HepG2 (cell line): ENCODE data around the gene RXRG. TPM values are rescaled to one million over a fixed set of nuclear protein-coding genes. Genes with fewer than 3 reads are reported as not detected.

Source experiments
- ATAC-seq: fragments of 200-7000 bp; cut with Tn5 transposase; 3 replicates; pipeline ENCODE4 v1.9.1; 2020; ENCODE audit warnings: mild to moderate bottlenecking, moderate library complexity
- Bru-seq: library from RNA; stranded (reverse); fragments of 400-500 nt; gene quantifications from one replicate; lab custom pipeline; 2021; lab: Mats Ljungman, UMichigan
- BruChase-seq, 2 experiments: library from RNA; stranded (reverse); fragments of 400-500 nt; gene quantifications; one replicate each; lab custom pipeline; 2021; lab: Mats Ljungman, UMichigan
- BruUV-seq: library from RNA; stranded (reverse); fragments of 400-500 nt; replicated peaks from 2 replicates; lab custom pipeline; 2021; lab: Mats Ljungman, UMichigan
- CTCF ChIA-PET: fragments of 300-600 bp; formaldehyde crosslinking; extraction: SDS; loops from one replicate; lab custom pipeline; 2021; ENCODE audit warnings: low total read pairs, inconsistent platforms, low intra/inter-chr PET ratio; lab: Yijun Ruan, JAX
- POLR2A ChIA-PET: fragments of 350-600 bp; sonication (Branson Sonifier 250); formaldehyde crosslinking; loops from one replicate; lab custom pipeline; 2020; ENCODE audit warnings: antibody characterized with exemption, inconsistent platforms; lab: Yijun Ruan, JAX
- DNase-seq: peaks from one replicate; pipeline ENCODE4 v3.0.0-alpha.2; 2015; ENCODE audit warnings: low spot score
- FAIRE-seq: peaks from 3 replicates; lab custom pipeline; 2011; peaks lifted over from hg19 to GRCh38; lab: Jason Lieb, UNC
- H2AFZ ChIP-seq: one replicate; pipeline ENCODE4 v1.6.1; 2011; ENCODE audit warnings: low read length, inconsistent platforms
- H3K27ac ChIP-seq: fragments of 300-600 bp; 3 replicates; pipeline ENCODE4 v1.8.0; 2011; ENCODE audit warnings: mixed run types, mild to moderate bottlenecking, mixed read lengths, low read length, inconsistent platforms; ENCODE audit not compliant: insufficient read depth; ENCODE audit errors: extremely low read length
- H3K27me3 ChIP-seq, 2 experiments: fragments of 200-600 bp in 1 of 2; 2 replicates in 1 of 2; 3 replicates in 1 of 2; pipeline versions ENCODE4 v1.6.0 to v1.8.0; 2011; ENCODE audit warnings: low read length in 2 of 2, mild to moderate bottlenecking in 2 of 2, moderate library complexity in 2 of 2, inconsistent platforms in 1 of 2; ENCODE audit not compliant: insufficient read depth in 2 of 2, control insufficient read depth in 1 of 2
- H3K36me3 ChIP-seq, 2 experiments: fragments of 200-600 bp in 1 of 2; replicated peaks in 1 of 2; 2 replicates in 1 of 2; 3 replicates in 1 of 2; pipeline versions ENCODE4 v1.5.1 to v1.8.0; 2011; ENCODE audit warnings: low read length in 2 of 2, inconsistent platforms in 1 of 2; ENCODE audit not compliant: insufficient read depth in 2 of 2, control insufficient read depth in 1 of 2
- H3K4me1 ChIP-seq: 2 replicates; pipeline ENCODE4 v1.5.1; 2012; ENCODE audit warnings: low read length, inconsistent platforms; ENCODE audit not compliant: insufficient read depth
- H3K4me2 ChIP-seq: 2 replicates; pipeline ENCODE4 v1.6.0; 2011; ENCODE audit warnings: low read depth, low read length, inconsistent platforms
- H3K4me3 ChIP-seq, 3 experiments: fragments of 200-600 bp in 1 of 3; sonication (generic), shearing (Covaris generic) in 1 of 3; replicated peaks in 1 of 3; 2 replicates each; pipeline ENCODE4 v1.5.1; 2011 to 2016; ENCODE audit warnings: low read length in 3 of 3, inconsistent platforms in 2 of 3, low read depth in 2 of 3, mild to moderate bottlenecking in 2 of 3, control low read depth in 1 of 3, mixed read lengths in 1 of 3; ENCODE audit not compliant: insufficient read depth in 1 of 3
- H3K79me2 ChIP-seq: one replicate; pipeline ENCODE4 v1.6.1; 2011; ENCODE audit warnings: low read length, inconsistent platforms; ENCODE audit not compliant: insufficient read depth
- H3K9ac ChIP-seq: 2 replicates; pipeline ENCODE4 v1.6.0; 2011; ENCODE audit warnings: mild to moderate bottlenecking, low read depth, low read length, inconsistent platforms; ENCODE audit not compliant: insufficient read depth
- H3K9me3 ChIP-seq: 2 replicates; pipeline ENCODE4 v1.5.1; 2012; ENCODE audit warnings: mild to moderate bottlenecking, low read length
- H4K20me1 ChIP-seq: 2 replicates; pipeline ENCODE4 v1.6.0; 2011; ENCODE audit warnings: inconsistent platforms, mild to moderate bottlenecking, low read length, moderate library complexity; ENCODE audit not compliant: insufficient read depth
- ELF1 ChIP-seq: sonication (generic); formaldehyde crosslinking; IDR thresholded peaks from 2 replicates; pipeline ENCODE4 v1.4.0; 2020; ENCODE audit warnings: missing genetic modification reagents
- FOXP1 ChIP-seq, 2 experiments: fragments of 450-650 bp in 1 of 2; IDR thresholded peaks; 2 replicates each; pipeline ENCODE4 v1.6.1; 2017 to 2018; ENCODE audit warnings: antibody characterized with exemption in 1 of 2
- NCOA5 ChIP-seq: sonication (generic); formaldehyde crosslinking; IDR thresholded peaks from 2 replicates; pipeline ENCODE4 v1.4.0; 2020; ENCODE audit warnings: missing genetic modification reagents
- NFYC ChIP-seq: IDR thresholded peaks from 2 replicates; pipeline ENCODE4 v1.6.1; 2016; ENCODE audit warnings: missing genetic modification reagents, missing compliant biosample characterization
- REL ChIP-seq: sonication (generic); formaldehyde crosslinking; conservative IDR thresholded peaks from 2 replicates; pipeline ENCODE4 v1.8.0; 2022; ENCODE audit warnings: mild to moderate bottlenecking, missing genetic modification reagents, moderate library complexity
- SIN3A ChIP-seq: IDR thresholded peaks from 2 replicates; pipeline ENCODE4 v1.6.1; 2011; ENCODE audit warnings: low read depth, mild to moderate bottlenecking, control low read depth, low read length, borderline replicate concordance
- SOX6 ChIP-seq, 2 experiments: fragments of 450-650 bp in 1 of 2; sonication (generic) in 1 of 2; formaldehyde crosslinking in 1 of 2; IDR thresholded peaks; 2 replicates each; pipeline versions ENCODE4 v1.4.0 to v1.6.1; 2017 to 2020; ENCODE audit warnings: antibody characterized with exemption in 1 of 2, mild to moderate bottlenecking in 1 of 2, missing genetic modification reagents in 1 of 2
- ZIK1 ChIP-seq: sonication (generic); formaldehyde crosslinking; IDR thresholded peaks from 2 replicates; pipeline ENCODE4 v1.5.0; 2020; ENCODE audit warnings: mild to moderate bottlenecking, low read depth, missing genetic modification reagents, borderline replicate concordance
- ZNF101 ChIP-seq: sonication (generic); formaldehyde crosslinking; IDR thresholded peaks from 2 replicates; pipeline ENCODE4 v1.4.0; 2020; ENCODE audit warnings: mild to moderate bottlenecking, low read depth, missing genetic modification reagents, borderline replicate concordance
- ZNF788 ChIP-seq: sonication (generic); formaldehyde crosslinking; IDR thresholded peaks from 2 replicates; pipeline ENCODE4 v1.5.0; 2020; ENCODE audit warnings: mild to moderate bottlenecking, missing genetic modification reagents, borderline replicate concordance
- ZNF790 ChIP-seq: sonication (generic); formaldehyde crosslinking; IDR thresholded peaks from 2 replicates; pipeline ENCODE4 v1.8.0; 2022; ENCODE audit warnings: missing genetic modification reagents, mild to moderate bottlenecking, borderline replicate concordance
- WGBS: methylation state at CpG from one replicate; pipeline ENCODE4 v1.1.6; 2017; ENCODE audit warnings: low lambda C conversion rate; 5-methylcytosine and 5-hydroxymethylcytosine counted together
- in situ Hi-C: cut with HindIII; loops from 2 replicates; pipeline ENCODE4 v1.10.0; 2017; ENCODE audit warnings: low pct_unique_long_range_greater_than_20kb; ENCODE audit not compliant: extremely low pct_ligation_motif_present
- intact Hi-C: fragments of 100-400 bp; cut with micrococcal nuclease; formaldehyde crosslinking; loops from one replicate; pipeline ENCODE4 v1.10.0; 2022; ENCODE audit not compliant: unreplicated experiment
- long read RNA-seq, 2 experiments: library from RNA in 1 of 2; library from polyadenylated mRNA in 1 of 2; stranded (forward) in 1 of 2; unstranded in 1 of 2; transcript quantifications; one replicate each; pipeline ENCODE4 v2.0.0, GENCODE V29; 2019 to 2022
- polyA minus RNA-seq, 3 experiments: library from RNA; depleted of rRNA, polyadenylated mRNA; stranded (reverse); fragments of >200 nt; gene quantifications; 2 replicates each; pipeline ENCODE4 v1.2.3, GENCODE V29; 2011; ENCODE audit warnings: low replicate concordance in 1 of 3
- polyA plus RNA-seq, 8 experiments: library from polyadenylated mRNA; depleted of rRNA in 3 of 8; stranded (reverse) in 7 of 8; unstranded in 1 of 8; fragments of >200 nt; fragmentation: Illumina TruSeq in 4 of 8; extraction: Trizol in 4 of 8; gene quantifications; 2 replicates each; pipeline versions ENCODE4 v1.2.1 to v1.2.3, GENCODE V29; 2011 to 2016; ENCODE audit warnings: low read depth in 4 of 8, missing spikeins in 1 of 8, mixed read lengths in 1 of 8; ENCODE audit not compliant: insufficient read depth in 1 of 8
- total RNA-seq, 5 experiments: library from RNA; depleted of rRNA; stranded (reverse); fragments of >200 nt; fragmentation: Illumina TruSeq; extraction: Trizol; gene quantifications; 2 replicates each; pipeline ENCODE4 v1.2.3, GENCODE V29; 2016; ENCODE audit warnings: low read depth in 1 of 5
- TF ChIP-seq, protein P1 (sequence below): sonication (generic); formaldehyde crosslinking; IDR thresholded peaks from 2 replicates; pipeline ENCODE4 v1.9.0; 2021; ENCODE audit warnings: missing genetic modification reagents, mild to moderate bottlenecking, borderline replicate concordance

RXRG gene
- total RNA-seq (2016; rRNA removed; fragmentation: Illumina TruSeq; extraction: Trizol) (not detected in 2 replicates), polyA plus RNA-seq (2011; rRNA removed) (not detected in 2 replicates), polyA minus RNA-seq (2011; rRNA and poly(A)+ RNA removed; ENCODE audit: low replicate concordance) (not detected in 2 replicates), Bru-seq, nascent RNA (percentile 7 among the genes with signal in this experiment), BruChase-seq, experiment 1, labeled RNA remaining after a 6-hour chase (not detected), BruChase-seq, experiment 2, labeled RNA remaining after a 2-hour chase (not detected)
- total RNA-seq (2016; cell fraction: cytosol; rRNA removed; fragmentation: Illumina TruSeq; extraction: Trizol; ENCODE audit: low read depth), result 0.35 TPM in 1 of 2 replicates, not detected in the other
- total RNA-seq (2016; cell fraction: insoluble cytoplasmic fraction; rRNA removed; fragmentation: Illumina TruSeq; extraction: Trizol), result not detected in 2 replicates
- 0.21 TPM in 1 of 2 replicates, not detected in the other for total RNA-seq (2016; cell fraction: membrane; rRNA removed; fragmentation: Illumina TruSeq; extraction: Trizol)
- total RNA-seq (2016; cell fraction: nucleus; rRNA removed; fragmentation: Illumina TruSeq; extraction: Trizol), result not detected in 2 replicates
- not detected in 2 replicates for polyA plus RNA-seq (2011; cell fraction: cytosol; rRNA removed)
- polyA plus RNA-seq (2011; cell fraction: nucleus; rRNA removed), result not detected in 2 replicates
- not detected in 2 replicates for polyA plus RNA-seq (2012)
- 0.07 and 0.10 TPM in 2 replicates for polyA plus RNA-seq (2016; cell fraction: cytosol; fragmentation: Illumina TruSeq; extraction: Trizol; ENCODE audit: low read depth)
- not detected in 2 replicates for polyA plus RNA-seq (2016; cell fraction: insoluble cytoplasmic fraction; fragmentation: Illumina TruSeq; extraction: Trizol; ENCODE audit: low read depth)
- polyA plus RNA-seq (2016; cell fraction: membrane; fragmentation: Illumina TruSeq; extraction: Trizol; ENCODE audit: low read depth), result not detected in 2 replicates
- not detected in 2 replicates for polyA plus RNA-seq (2016; cell fraction: nucleus; fragmentation: Illumina TruSeq; extraction: Trizol; ENCODE audit: insufficient read depth, low read depth)
- polyA minus RNA-seq (2011; cell fraction: cytosol; rRNA and poly(A)+ RNA removed), result not detected in 2 replicates
- polyA minus RNA-seq (2011; cell fraction: nucleus; rRNA and poly(A)+ RNA removed), result not detected in 2 replicates
- long read RNA-seq, experiment 1, result 0 reads
- long read RNA-seq, experiment 2, result 0 reads

DNA sequence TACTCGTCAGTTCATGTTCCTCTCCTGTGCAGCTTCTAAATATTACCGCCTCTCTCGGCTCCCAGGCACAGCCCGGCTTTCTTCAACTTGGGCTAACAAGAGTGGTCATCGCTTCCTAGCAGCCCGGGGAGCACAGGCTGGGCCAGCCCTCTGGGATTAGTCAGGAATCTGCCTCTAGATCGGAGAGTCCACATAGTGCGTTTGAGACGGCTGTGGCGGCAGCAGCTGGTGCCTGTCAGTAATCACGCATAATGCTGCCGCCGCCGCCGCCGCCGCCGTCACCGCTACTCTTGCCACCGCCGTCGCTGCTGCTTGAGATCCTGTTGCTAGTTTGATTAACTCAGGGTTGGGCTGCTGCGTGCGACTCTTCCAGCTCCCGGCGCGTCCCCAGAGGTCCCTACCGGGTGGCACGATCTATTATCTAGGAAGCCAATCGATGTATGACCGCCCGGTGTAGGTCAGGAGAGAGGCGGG is at the start of gene RXRG:
Gene RXRG (minus strand): TSS at position 230 of the 474 bp plus-strand sequence. CDS start 233 bp downstream, outside the sequence.
- peak; percentile 71 for ATAC-seq
- CTCF ChIA-PET, result no interaction called here
- H3K36me3 ChIP-seq, result no peaks in the 10 kb centered on the region
- no TSS peak for BruUV-seq
- in situ Hi-C loops (no loop called here), intact Hi-C loops (no loop called here)
- no peaks in the 10 kb centered on the region for H3K79me2 ChIP-seq
- no peaks in the 10 kb centered on the region for H3K9me3 ChIP-seq
- WGBS, result 56% methylated on average over 21 of the region's 33 CpGs
- no peak within 1 kb of the TSS for H3K4me2 ChIP-seq
- POLR2A ChIA-PET, result no interaction called here
- H4K20me1 ChIP-seq, result no peaks in the 10 kb centered on the region
- no peak within 1 kb of the TSS for H3K4me3 ChIP-seq
- H3K9ac ChIP-seq, result no peak within 1 kb of the TSS
- no peak for FAIRE-seq
- DNase-seq, result no peak
- peaks cover 0 to 21% of the 10 kb centered on the region in 2 experiments; a peak in 2 of 5 replicates for H3K27me3 ChIP-seq
- no peak within 1 kb of the TSS for H3K27ac ChIP-seq
- H2AFZ ChIP-seq, result no peak within 1 kb of the TSS
- H3K4me1 ChIP-seq, result no peaks in the 10 kb centered on the region
- TF ChIP-seq ZNF790, result no peak

DNA sequence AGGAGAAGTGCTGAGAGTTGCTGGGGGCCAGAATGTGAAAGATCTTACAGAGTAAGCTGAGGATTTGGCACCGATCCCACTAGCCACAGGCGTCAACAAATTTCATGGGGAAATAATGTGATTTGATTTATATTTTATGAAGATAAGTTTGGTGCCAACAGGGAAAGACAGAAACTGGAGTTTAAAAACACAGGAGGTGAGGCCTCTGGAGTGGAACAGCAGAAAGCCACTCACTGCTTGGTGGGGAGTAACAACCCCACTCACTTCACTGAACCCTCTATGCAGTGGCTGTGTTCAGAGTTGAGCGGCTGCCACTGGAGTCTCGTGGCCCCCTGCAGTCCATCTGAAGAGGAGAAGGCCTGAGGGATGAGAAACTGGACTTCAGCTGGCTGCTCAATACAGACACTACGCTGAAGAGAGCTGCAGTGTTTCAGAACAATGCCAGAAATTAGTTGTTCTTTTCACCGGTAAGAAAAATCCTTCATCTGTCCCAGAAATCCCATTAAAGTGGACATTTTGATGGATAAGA is 48.0 kb upstream of the RXRG start:
- Histone ChIP-seq H3K27me3 (no peaks in the 10 kb centered on the region), H3K9ac (no peak overlapping the region), H3K36me3 (no peaks in the 10 kb centered on the region), H2AFZ (no peak overlapping the region), H3K4me2 (no peak overlapping the region), H3K9me3 (no peaks in the 10 kb centered on the region), H3K27ac (no peak overlapping the region), H3K4me1 (peaks cover 17% of the 10 kb centered on the region), H4K20me1 (no peaks in the 10 kb centered on the region)
- WGBS, result 67% methylated on average over 4 of the region's 6 CpGs
- CTCF ChIA-PET, result no interaction called here
- in situ Hi-C loops, result no loop called here
- intact Hi-C loops, result no loop called here
- DNase-seq (no peak), FAIRE-seq (no peak), ATAC-seq (no peak)
- TF ChIP-seq SOX6 (IDR thresholded peaks at IDR 0.05) (no peak), SOX6 (CRISPR knock-in tag; IDR thresholded peaks at IDR 0.05) (no peak), ZNF101 (CRISPR knock-in tag) (no peak), FOXP1 (IDR thresholded peaks at IDR 0.05) (no peak), FOXP1 (CRISPR knock-in tag; IDR thresholded peaks at IDR 0.05) (no peak), SIN3A (no peak), NFYC (CRISPR knock-in tag) (no peak), ELF1 (CRISPR knock-in tag) (no peak), NCOA5 (no peak), ZIK1 (no peak), REL (CRISPR knock-in tag) (no peak), ZNF788 (CRISPR knock-in tag) (no peak)
- TF ChIP-seq, protein P1, sequence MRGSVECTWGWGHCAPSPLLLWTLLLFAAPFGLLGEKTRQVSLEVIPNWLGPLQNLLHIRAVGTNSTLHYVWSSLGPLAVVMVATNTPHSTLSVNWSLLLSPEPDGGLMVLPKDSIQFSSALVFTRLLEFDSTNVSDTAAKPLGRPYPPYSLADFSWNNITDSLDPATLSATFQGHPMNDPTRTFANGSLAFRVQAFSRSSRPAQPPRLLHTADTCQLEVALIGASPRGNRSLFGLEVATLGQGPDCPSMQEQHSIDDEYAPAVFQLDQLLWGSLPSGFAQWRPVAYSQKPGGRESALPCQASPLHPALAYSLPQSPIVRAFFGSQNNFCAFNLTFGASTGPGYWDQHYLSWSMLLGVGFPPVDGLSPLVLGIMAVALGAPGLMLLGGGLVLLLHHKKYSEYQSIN, result no peak
- TF ChIP-seq, all 625 proteins: peak for 0
- POLR2A ChIA-PET, result no interaction called here
- H3K4me3 ChIP-seq, result no peak overlapping the region
- H3K79me2 ChIP-seq, result no peaks in the 10 kb centered on the region
- no TSS peak for BruUV-seq
